Cerebellar cortex (tissue), 1 donor: ENCODE results near the gene MLX.

Experiments
- DNase-seq: peaks from one replicate; pipeline ENCODE4 v3.0.0-alpha.2; 2015; ENCODE audit warnings: low spot score

Gene MLX

GRCh38 chr17:42555122-42555622 is 11.7 kb upstream of the MLX start:
- no peak for DNase-seq

GRCh38 chr17:42555961-42556617 is 10.8 kb upstream of the MLX start:
- DNase-seq, result peak; percentile 58

GRCh38 chr17:42559075-42559474 is 7.8 kb upstream of the MLX start:
- DNase-seq, result no peak

GRCh38 chr17:42560246-42560645 is 6.7 kb upstream of the MLX start:
- DNase-seq, result no peak

- peak; percentile 96 for DNase-seq
Measured at GRCh38 chr17:42561897-42562387, 5.0 kb upstream of the MLX start, which contains the start of gene COASY. Gene COASY (plus strand): TSS chr17:42562148. CDS start chr17:42562623, 475 bp downstream.

- no peak for DNase-seq
Measured at GRCh38 chr17:42562388-42563142, 4.3 kb upstream of the MLX start.

- no peak for DNase-seq
Measured at GRCh38 chr17:42563143-42563509, 3.8 kb upstream of the MLX start.

GRCh38 chr17:42563543-42563942 is 3.4 kb upstream of the MLX start:
- no peak for DNase-seq

GRCh38 chr17:42563950-42564349 is 3.0 kb upstream of the MLX start:
- no peak for DNase-seq

GRCh38 chr17:42564815-42565522 is 1.9 kb upstream of the MLX start:
- DNase-seq, result no peak

- DNase-seq, result no peak
Measured at GRCh38 chr17:42565523-42566214, 1.2 kb upstream of the MLX start.

- no peak for DNase-seq
Measured at GRCh38 chr17:42566215-42566882, 551 bp upstream of the MLX start.

GRCh38 chr17:42568341-42569111 is 1.6 kb downstream of the MLX start:
- no peak for DNase-seq

- DNase-seq, result no peak
Measured at GRCh38 chr17:42571435-42572225, 4.7 kb downstream of the MLX start.

- no peak for DNase-seq
Measured at GRCh38 chr17:42573095-42573494, 6.2 kb downstream of the MLX start.

GRCh38 chr17:42574463-42574862 is 7.6 kb downstream of the MLX start:
- no peak for DNase-seq

- DNase-seq, result no peak
Measured at GRCh38 chr17:42577140-42577531, 10.2 kb downstream of the MLX start.

- peak; percentile 95 for DNase-seq
Measured at GRCh38 chr17:42577532-42578281, 10.8 kb downstream of the MLX start, which contains the start of gene PSMC3IP. Gene PSMC3IP (minus strand): TSS chr17:42577729. CDS start chr17:42577686, 43 bp downstream.

- peak; percentile 76 for DNase-seq
Measured at GRCh38 chr17:42578282-42578869, 11.5 kb downstream of the MLX start.
